GM12878 (cell line): ENCODE results near the gene UROC1. TPM values are rescaled to one million over a fixed set of nuclear protein-coding genes. Genes with fewer than 3 reads are reported as not detected.

ENCODE experiments used
- ATAC-seq: fragments of 200-7000 bp; cut with Tn5 transposase; 3 replicates; pipeline ENCODE4 v1.9.1; 2020; ENCODE audit warnings: mild to moderate bottlenecking, moderate library complexity
- BruUV-seq: library from RNA; stranded (reverse); fragments of 400-500 nt; replicated peaks from 2 replicates; lab custom pipeline; 2021; lab: Mats Ljungman, UMichigan
- CTCF ChIA-PET: fragments of 300-600 bp; sonication (Branson Sonifier 250); formaldehyde crosslinking; extraction: SDS; loops from one replicate; lab custom pipeline; 2021; ENCODE audit warnings: inconsistent platforms; lab: Yijun Ruan, JAX
- POLR2A ChIA-PET: fragments of 350-600 bp; formaldehyde crosslinking; extraction: SDS; loops from one replicate; lab custom pipeline; 2021; ENCODE audit warnings: inconsistent platforms; lab: Charles Lee
- RAD21 ChIA-PET: fragments of 300-600 bp; sonication (Branson Sonifier 250); formaldehyde crosslinking; loops from one replicate; lab custom pipeline; 2023; ENCODE audit warnings: antibody characterized with exemption; ENCODE audit not compliant: unreplicated experiment; lab: Charles Lee
- SMC1A ChIA-PET: fragments of 300-600 bp; sonication (Branson Sonifier 250); formaldehyde crosslinking; loops from one replicate; lab custom pipeline; 2023; ENCODE audit not compliant: unreplicated experiment, uncharacterized antibody; lab: Charles Lee
- DNase-seq: peaks from one replicate; pipeline ENCODE4 v3.0.0-alpha.2; 2011; ENCODE audit warnings: low read depth, low spot score
- FAIRE-seq: peaks from 3 replicates; lab custom pipeline; 2011; peaks lifted over from hg19 to GRCh38; lab: Jason Lieb, UNC
- H2AFZ ChIP-seq: 2 replicates; pipeline ENCODE4 v1.6.0; 2011; ENCODE audit warnings: low read depth, low read length, control low read depth; ENCODE audit not compliant: control insufficient read depth
- H3K27ac ChIP-seq: 2 replicates; pipeline ENCODE4 v1.5.1; 2011; ENCODE audit warnings: control low read depth; ENCODE audit not compliant: control insufficient read depth, insufficient read depth
- H3K27me3 ChIP-seq, 2 experiments: replicated peaks in 1 of 2; 2 replicates each; pipeline versions ENCODE4 v1.6.0 to v1.6.1; 2011; ENCODE audit warnings: low read length in 1 of 2; ENCODE audit not compliant: control insufficient read depth in 2 of 2, insufficient read depth in 2 of 2
- H3K36me3 ChIP-seq, 2 experiments: 2 replicates each; pipeline ENCODE4 v1.5.1; 2011; ENCODE audit warnings: low read length in 1 of 2; ENCODE audit not compliant: control insufficient read depth in 2 of 2, insufficient read depth in 2 of 2
- H3K4me1 ChIP-seq: 2 replicates; pipeline ENCODE4 v1.6.1; 2011; ENCODE audit warnings: mild to moderate bottlenecking, low read length, moderate library complexity, mixed read lengths; ENCODE audit not compliant: control insufficient read depth, insufficient read depth
- H3K4me2 ChIP-seq: 2 replicates; pipeline ENCODE4 v1.6.0; 2011; ENCODE audit warnings: control low read depth; ENCODE audit not compliant: control insufficient read depth, insufficient read depth
- H3K4me3 ChIP-seq: fragments of 200-600 bp; sonication (generic); 2 replicates; pipeline ENCODE4 v1.5.1; 2016
- H3K79me2 ChIP-seq: 2 replicates; pipeline ENCODE4 v1.6.0; 2011; ENCODE audit warnings: low read length; ENCODE audit not compliant: control insufficient read depth, insufficient read depth
- H3K9ac ChIP-seq: 2 replicates; pipeline ENCODE4 v1.8.0; 2011; ENCODE audit warnings: low read length, control low read depth, mixed read lengths; ENCODE audit not compliant: control insufficient read depth, insufficient read depth
- H3K9me3 ChIP-seq: replicated peaks from 3 replicates; pipeline ENCODE4 v1.5.1; 2011; ENCODE audit warnings: mild to moderate bottlenecking, low read length; ENCODE audit not compliant: control insufficient read depth, insufficient read depth
- H4K20me1 ChIP-seq: 2 replicates; pipeline ENCODE4 v1.6.0; 2011; ENCODE audit not compliant: control insufficient read depth, insufficient read depth
- ESRRA ChIP-seq: IDR thresholded peaks from 2 replicates; pipeline ENCODE4 v1.6.1; 2012; ENCODE audit warnings: mild to moderate bottlenecking, low read length, improper control_type of control experiment
- ETV6 ChIP-seq, 2 experiments: fragments of 450-650 bp in 1 of 2; IDR thresholded peaks in 1 of 2; conservative IDR thresholded peaks in 1 of 2; 2 replicates each; pipeline ENCODE4 v1.6.1; 2014; ENCODE audit warnings: antibody characterized with exemption in 1 of 2, borderline replicate concordance in 1 of 2, low read depth in 1 of 2, mild to moderate bottlenecking in 1 of 2, moderate library complexity in 1 of 2
- FOXK2 ChIP-seq: fragments of 450-650 bp; IDR thresholded peaks from 2 replicates; pipeline ENCODE4 v1.6.1; 2017; ENCODE audit warnings: mild to moderate bottlenecking, moderate library complexity
- HSF1 ChIP-seq: fragments of 150-350 bp; IDR thresholded peaks from 2 replicates; pipeline ENCODE4 v1.6.1; 2014; ENCODE audit warnings: mild to moderate bottlenecking, low read depth, low read length
- JUND ChIP-seq: IDR thresholded peaks from 2 replicates; pipeline ENCODE4 v1.6.1; 2012; ENCODE audit warnings: low read depth, mild to moderate bottlenecking, low read length, improper control_type of control experiment, moderate library complexity
- SP1 ChIP-seq: IDR thresholded peaks from one replicate; pipeline ENCODE4 v1.6.1; 2011; ENCODE audit warnings: low read depth, low read length
- SREBF1 ChIP-seq: IDR thresholded peaks from 2 replicates; pipeline ENCODE4 v1.6.1; 2012; ENCODE audit warnings: mild to moderate bottlenecking, low read length
- STAT3 ChIP-seq: IDR thresholded peaks from 2 replicates; pipeline ENCODE4 v1.6.1; 2011; ENCODE audit warnings: low read depth, low read length, improper control_type of control experiment
- YBX1 ChIP-seq: fragments of 450-650 bp; IDR thresholded peaks from 2 replicates; pipeline ENCODE4 v1.6.1; 2016; ENCODE audit warnings: antibody characterized with exemption
- YY1 ChIP-seq: IDR thresholded peaks from 2 replicates; pipeline ENCODE4 v1.6.1; 2011; ENCODE audit warnings: low read depth, mild to moderate bottlenecking, low read length
- WGBS: methylation state at CpG from one replicate; pipeline ENCODE4 v1.1.6; 2016; ENCODE audit warnings: low lambda C conversion rate; ENCODE audit not compliant: insufficient replicate concordance, insufficient coverage; ENCODE audit errors: missing lambda C conversion rate; 5-methylcytosine and 5-hydroxymethylcytosine counted together
- in situ Hi-C: fragments of 300-500 bp; cut with MboI; formaldehyde crosslinking; loops from 9 replicates; pipeline ENCODE4 v1.14.3; 2018; ENCODE audit warnings: mixed read lengths
- intact Hi-C: fragments of 100-400 bp; cut with micrococcal nuclease; formaldehyde crosslinking; loops from one replicate; pipeline ENCODE4 v1.14.2; 2022; ENCODE audit not compliant: unreplicated experiment
- polyA plus RNA-seq, 11 experiments: library from polyadenylated mRNA; depleted of rRNA in 4 of 11; unstranded in 6 of 11; stranded (reverse) in 5 of 11; fragments of >200 nt; fragmentation: Nextera tagmentation in 4 of 11; fragmentation: Illumina TruSeq in 1 of 11; extraction: Ambion mirVana in 4 of 11; extraction: Trizol in 1 of 11; gene quantifications; 1 replicate in 1 of 11; 2 replicates in 10 of 11; pipeline versions ENCODE4 v1.2.1 to v1.2.3, GENCODE V29; 2011 to 2016; ENCODE audit warnings: inconsistent platforms in 2 of 11, missing spikeins in 2 of 11, low read depth in 1 of 11
- total RNA-seq, 4 experiments: library from RNA; depleted of rRNA in 3 of 4; stranded (reverse); fragments of >200 nt in 3 of 4; fragmentation: Illumina TruSeq in 1 of 4; extraction: Trizol in 1 of 4; gene quantifications; 2 replicates each; pipeline versions ENCODE4 v1.2.1 to v1.2.3, GENCODE V29; 2013 to 2021

UROC1 gene
- total and polyA plus RNA-seq, 10 of the 15 experiments (the other 5 are each of a cell fraction or from before 2014, with no cell fraction given) = 0.04 TPM; not detected in 9

GRCh38 chr3:126451511-126451910, 66.1 kb downstream of the UROC1 start:
- no peak overlapping the region for H3K27ac ChIP-seq
- H3K4me2 ChIP-seq = no peak overlapping the region
- H3K27me3 ChIP-seq = no peaks in the 10 kb centered on the region
- RAD21 ChIA-PET = no interaction called here
- WGBS = 94% methylated on average over 12 of the region's 12 CpGs
- POLR2A ChIA-PET = no interaction called here
- no peaks in the 10 kb centered on the region for H4K20me1 ChIP-seq
- no peaks in the 10 kb centered on the region for H3K9me3 ChIP-seq
- H3K4me1 ChIP-seq = no peaks in the 10 kb centered on the region
- H2AFZ ChIP-seq = no peak overlapping the region
- no peak for ATAC-seq
- intact Hi-C loops = no loop called here
- SMC1A ChIA-PET = no interaction called here
- in situ Hi-C loops = no loop called here
- CTCF ChIA-PET = no interaction called here
- no TSS peak for BruUV-seq
- H3K36me3 ChIP-seq = peaks cover 8 to 18% of the 10 kb centered on the region in 2 experiments
- TF ChIP-seq YBX1 (no peak), ESRRA (no peak), ETV6 (conservative IDR thresholded peaks at IDR 0.05 in 1 of 2, IDR thresholded peaks at IDR 0.05 in 1 of 2; ENCODE audit: borderline replicate concordance in 1 of 2, low read depth in 1 of 2) (no peak), SP1 (no peak), JUND (no peak), HSF1 (no peak), STAT3 (no peak), SREBF1 (no peak), YY1 (no peak), FOXK2 (no peak)
- DNase-seq = no peak
- no peak for FAIRE-seq
- H3K9ac ChIP-seq = no peak overlapping the region
- H3K4me3 ChIP-seq = no peak overlapping the region
- no peaks in the 10 kb centered on the region for H3K79me2 ChIP-seq
